ENCODE data around the gene NUP214.

DNA sequence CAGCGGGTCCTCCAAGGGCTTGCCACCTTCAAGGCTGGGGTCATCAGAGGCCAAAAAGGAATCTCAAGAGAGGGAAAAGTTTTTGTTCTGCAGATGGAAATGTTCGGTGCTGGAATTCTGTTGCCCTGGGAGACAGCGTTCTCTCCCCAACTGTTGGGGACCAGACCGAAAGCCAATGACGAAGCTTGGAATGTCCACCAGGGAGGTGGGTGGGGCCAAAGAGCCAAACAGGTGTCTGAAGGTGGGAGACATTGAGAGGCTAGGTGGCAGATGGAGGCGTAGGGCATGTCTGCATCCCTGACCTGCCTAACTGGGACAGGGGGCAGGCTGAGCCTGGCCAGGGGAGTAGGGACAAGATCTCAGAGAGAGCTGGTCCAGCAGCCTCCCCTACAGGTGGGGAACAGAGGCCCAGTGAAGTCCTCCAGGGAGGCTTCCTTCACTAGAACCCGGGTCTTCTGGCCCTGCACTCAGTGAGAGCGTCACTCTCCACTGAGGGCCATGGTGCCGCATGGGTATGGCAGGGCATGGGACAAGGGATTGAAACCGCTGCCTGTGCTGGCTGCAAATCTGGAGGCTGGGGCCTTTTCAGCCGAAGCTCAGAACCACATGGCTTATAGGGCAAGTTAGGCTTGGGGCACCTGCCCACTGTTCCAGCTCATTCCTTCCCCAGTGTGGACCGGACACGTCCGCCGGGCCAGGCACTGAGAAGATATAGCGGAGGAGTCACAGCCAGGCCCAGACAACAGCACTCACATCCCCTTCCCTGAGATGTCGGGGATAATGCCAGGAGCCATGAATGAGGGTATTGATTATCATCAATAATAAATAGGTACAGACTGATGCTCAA lies 156.0 kb downstream of the NUP214 start:
- TF ChIP-seq, protein P1, sequence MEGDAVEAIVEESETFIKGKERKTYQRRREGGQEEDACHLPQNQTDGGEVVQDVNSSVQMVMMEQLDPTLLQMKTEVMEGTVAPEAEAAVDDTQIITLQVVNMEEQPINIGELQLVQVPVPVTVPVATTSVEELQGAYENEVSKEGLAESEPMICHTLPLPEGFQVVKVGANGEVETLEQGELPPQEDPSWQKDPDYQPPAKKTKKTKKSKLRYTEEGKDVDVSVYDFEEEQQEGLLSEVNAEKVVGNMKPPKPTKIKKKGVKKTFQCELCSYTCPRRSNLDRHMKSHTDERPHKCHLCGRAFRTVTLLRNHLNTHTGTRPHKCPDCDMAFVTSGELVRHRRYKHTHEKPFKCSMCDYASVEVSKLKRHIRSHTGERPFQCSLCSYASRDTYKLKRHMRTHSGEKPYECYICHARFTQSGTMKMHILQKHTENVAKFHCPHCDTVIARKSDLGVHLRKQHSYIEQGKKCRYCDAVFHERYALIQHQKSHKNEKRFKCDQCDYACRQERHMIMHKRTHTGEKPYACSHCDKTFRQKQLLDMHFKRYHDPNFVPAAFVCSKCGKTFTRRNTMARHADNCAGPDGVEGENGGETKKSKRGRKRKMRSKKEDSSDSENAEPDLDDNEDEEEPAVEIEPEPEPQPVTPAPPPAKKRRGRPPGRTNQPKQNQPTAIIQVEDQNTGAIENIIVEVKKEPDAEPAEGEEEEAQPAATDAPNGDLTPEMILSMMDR (IDR thresholded peaks at IDR 0.05) = no peak
- no peak for TF ChIP-seq POLR2A (IDR thresholded peaks at IDR 0.05)
- TF ChIP-seq EP300 (IDR thresholded peaks at IDR 0.05) = no peak
